Sciatic nerve (tissue), 2 donors: ENCODE data around the gene SLAMF6. TPM values are rescaled to one million over a fixed set of nuclear protein-coding genes. Genes with fewer than 3 reads are reported as not detected.
"Not testable (repeated sequence)": the region's sequence is repeated elsewhere in the genome, so short reads cannot be mapped to it uniquely, and the experiment has no call there.

Source experiments
- ATAC-seq: fragments of 200-7000 bp; cut with Tn5 transposase; one replicate; pipeline ENCODE4 v1.9.1; 2020; ENCODE audit warnings: mild to moderate bottlenecking, moderate library complexity
- DNase-seq: peaks from one replicate; pipeline ENCODE4 v3.0.0-alpha.2; 2020; ENCODE audit warnings: low spot score
- intact Hi-C: fragments of 100-400 bp; cut with DNase I; formaldehyde crosslinking; loops from one replicate; pipeline ENCODE4 v1.14.2; 2022
- total RNA-seq: library from RNA; stranded (reverse); fragmentation: NEBNext Ultra II Directional; extraction: Animal tissue kit (Norgen Biotek cat#: 25700); gene quantifications from one replicate; pipeline ENCODE4 v1.2.1, GENCODE V29; 2021
- donor health status: DM: no; HTN: no; CAD: no.
- donor health status: DM: no; HTN: no; CAD: no.

SLAMF6 gene
- total RNA-seq, 1 donor from 2014 or later: 0.85 TPM

DNA sequence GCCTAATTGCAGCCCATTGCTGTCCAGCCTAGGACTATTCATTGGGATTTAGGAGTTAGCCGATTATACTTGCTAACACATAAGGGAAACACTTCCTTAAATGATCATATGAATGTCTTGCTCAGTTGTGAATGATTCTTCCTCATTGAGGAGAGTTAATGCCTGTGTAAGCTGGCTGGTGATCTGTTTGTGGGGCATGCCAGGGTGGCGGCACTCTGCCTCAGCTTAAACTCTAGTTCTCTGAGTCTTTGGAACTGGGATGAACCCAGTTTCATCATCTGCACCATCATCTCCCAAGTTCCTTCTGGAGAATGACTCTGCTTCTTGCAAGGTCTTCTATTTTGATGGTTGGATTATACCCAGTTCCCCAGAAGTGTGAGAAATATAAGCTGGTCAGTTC, 23.9 kb upstream of the SLAMF6 start:
- DNase-seq: no peak
- intact Hi-C loops: no loop called here
- ATAC-seq: peak; percentile 26

GRCh38 chr1:160544647-160545046, 21.6 kb upstream of the SLAMF6 start:
- no peak for DNase-seq
- no peak for ATAC-seq
- intact Hi-C loops: no loop called here

- DNase-seq: no peak
- ATAC-seq: no peak
- intact Hi-C loops: no loop called here
These were observed 19.4 kb upstream of the SLAMF6 start for GRCh38 chr1:160542303-160542945.

- intact Hi-C loops: no loop called here
- ATAC-seq: no peak
- no peak for DNase-seq
These were observed 18.7 kb upstream of the SLAMF6 start for GRCh38 chr1:160541622-160542302.

DNA sequence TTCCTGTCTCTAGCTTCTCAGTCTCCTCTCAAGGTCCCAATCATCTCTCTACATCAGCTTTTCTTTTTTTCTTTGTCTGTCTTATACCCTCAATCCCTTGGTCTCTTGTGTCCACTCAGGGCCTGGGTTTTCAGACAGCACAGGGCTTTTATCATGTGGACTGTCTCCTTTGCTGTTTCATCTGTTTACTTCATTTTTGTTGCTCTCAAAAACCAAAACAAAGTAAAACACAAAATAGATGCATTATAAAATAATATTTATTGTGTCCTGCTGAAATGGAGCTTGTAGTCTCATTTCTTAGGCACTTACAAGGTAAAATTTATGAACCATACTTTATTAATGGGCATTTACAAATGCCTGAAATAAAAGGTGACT, 17.8 kb upstream of the SLAMF6 start:
- intact Hi-C loops: no loop called here
- DNase-seq: no peak
- ATAC-seq: no peak

GRCh38 chr1:160539990-160540858, 17.2 kb upstream of the SLAMF6 start:
- intact Hi-C loops: no loop called here
- ATAC-seq (peak; percentile 38), DNase-seq (no peak)

- DNase-seq (no peak), ATAC-seq (no peak)
- intact Hi-C loops: no loop called here
These were observed 16.6 kb upstream of the SLAMF6 start for GRCh38 chr1:160539684-160539989.

GRCh38 chr1:160538985-160539651, 16.1 kb upstream of the SLAMF6 start:
- intact Hi-C loops: no loop called here
- ATAC-seq: no peak
- no peak for DNase-seq

GRCh38 chr1:160537714-160538665, 14.9 kb upstream of the SLAMF6 start:
- intact Hi-C loops: no loop called here
- ATAC-seq: no peak
- no peak for DNase-seq

GRCh38 chr1:160534823-160535605, 12.0 kb upstream of the SLAMF6 start:
- intact Hi-C loops: no loop called here
- DNase-seq (no peak), ATAC-seq (no peak)

GRCh38 chr1:160532557-160532813, 9.4 kb upstream of the SLAMF6 start:
- intact Hi-C loops, ATAC-seq, DNase-seq: not testable (repeated sequence)

GRCh38 chr1:160531809-160532556, 8.9 kb upstream of the SLAMF6 start:
- ATAC-seq, DNase-seq, intact Hi-C loops: not testable (repeated sequence)

- ATAC-seq, intact Hi-C loops: not testable (repeated sequence)
These were observed 6.4 kb upstream of the SLAMF6 start for GRCh38 chr1:160529401-160529952.

DNA sequence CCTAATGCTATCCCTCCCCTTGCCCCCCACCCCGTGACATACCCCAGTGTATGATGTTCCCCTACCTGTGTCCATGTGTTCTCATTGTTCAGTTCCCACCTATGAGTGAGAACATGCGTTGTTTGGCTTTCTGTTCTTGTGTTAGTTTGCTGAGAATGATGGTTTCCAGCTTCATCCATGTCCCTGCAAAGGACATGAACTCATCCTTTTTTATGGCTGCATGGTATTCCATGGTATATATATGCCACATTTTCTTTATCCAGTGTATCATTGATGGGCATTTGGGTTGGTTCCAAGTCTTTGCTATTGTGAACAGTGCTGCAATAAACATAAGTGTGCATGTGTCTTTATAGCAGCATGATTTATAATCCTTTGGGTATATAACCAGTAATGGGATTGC, 734 bp upstream of the SLAMF6 start:
- intact Hi-C loops, DNase-seq, ATAC-seq: not testable (repeated sequence)

More at GRCh38 chr1:160529401-160529952, 6.4 kb upstream of the SLAMF6 start:
- not testable (repeated sequence) for DNase-seq

GRCh38 chr1:160522136-160522535, 919 bp downstream of the SLAMF6 start:
- DNase-seq (no peak), ATAC-seq (no peak)
- intact Hi-C loops: no loop called here

DNA sequence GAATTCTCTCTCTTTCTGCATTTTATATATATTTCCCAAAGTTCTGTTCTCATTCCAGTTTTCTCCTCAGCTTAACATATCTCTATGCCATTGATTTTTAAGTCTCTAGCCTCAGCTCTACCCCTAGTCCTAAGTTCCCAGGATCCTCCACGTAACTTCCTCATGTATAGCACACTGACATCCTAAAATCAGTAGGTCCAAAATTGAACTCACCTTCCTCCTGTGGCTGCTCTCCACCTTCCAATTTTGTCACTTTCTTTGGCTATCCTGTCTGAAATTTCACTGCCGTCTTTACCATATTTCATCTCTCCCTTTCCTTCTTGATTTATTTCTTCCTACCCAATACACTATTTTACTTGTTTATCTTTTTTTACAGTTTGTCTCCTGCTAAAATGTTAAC, 1.5 kb downstream of the SLAMF6 start:
- DNase-seq (no peak), ATAC-seq (no peak)
- intact Hi-C loops: no loop called here

GRCh38 chr1:160520999-160521398, 2.1 kb downstream of the SLAMF6 start:
- intact Hi-C loops: no loop called here
- DNase-seq: no peak
- ATAC-seq: no peak
